GM12878 (cell line): ENCODE data around the gene ME3. TPM values are rescaled to one million over a fixed set of nuclear protein-coding genes. Genes with fewer than 3 reads are reported as not detected.

Experiments
- CBFB ChIP-seq: IDR thresholded peaks from 2 replicates; pipeline ENCODE4 v1.6.1; 2016; ENCODE audit warnings: antibody characterized with exemption, low read depth
- CUX1 ChIP-seq: IDR thresholded peaks from 2 replicates; pipeline ENCODE4 v1.6.1; 2012; ENCODE audit warnings: improper control_type of control experiment, low read depth, low read length; ENCODE audit not compliant: insufficient replicate concordance
- EED ChIP-seq: sonication (generic); IDR thresholded peaks from 2 replicates; pipeline ENCODE4 v1.6.1; 2016; ENCODE audit warnings: antibody characterized with exemption, low read depth
- ETV6 ChIP-seq, 2 experiments: fragments of 450-650 bp in 1 of 2; IDR thresholded peaks in 1 of 2; conservative IDR thresholded peaks in 1 of 2; 2 replicates each; pipeline ENCODE4 v1.6.1; 2014; ENCODE audit warnings: antibody characterized with exemption in 1 of 2, borderline replicate concordance in 1 of 2, low read depth in 1 of 2, mild to moderate bottlenecking in 1 of 2, moderate library complexity in 1 of 2
- IRF4 ChIP-seq: IDR thresholded peaks from 2 replicates; pipeline ENCODE4 v1.6.1; 2011; ENCODE audit warnings: low read depth, low read length
- KLF5 ChIP-seq: fragments of 450-650 bp; IDR thresholded peaks from 2 replicates; pipeline ENCODE4 v1.6.1; 2014; ENCODE audit warnings: mild to moderate bottlenecking; ENCODE audit not compliant: partially characterized antibody
- RAD51 ChIP-seq: fragments of 450-650 bp; IDR thresholded peaks from 2 replicates; pipeline ENCODE4 v1.6.1; 2016; ENCODE audit warnings: moderate library complexity, mild to moderate bottlenecking, inconsistent platforms
- RUNX3 ChIP-seq: IDR thresholded peaks from 2 replicates; pipeline ENCODE4 v1.6.1; 2012; ENCODE audit warnings: low read length, inconsistent platforms
- SIX5 ChIP-seq: IDR thresholded peaks from 2 replicates; pipeline ENCODE4 v1.6.1; 2011; ENCODE audit warnings: mild to moderate bottlenecking, low read depth, low read length, moderate library complexity; ENCODE audit not compliant: severe bottlenecking
- TBL1XR1 ChIP-seq: IDR thresholded peaks from 2 replicates; pipeline ENCODE4 v1.6.1; 2012; ENCODE audit warnings: low read depth, low read length, improper control_type of control experiment
- ZBTB4 ChIP-seq: fragments of 450-650 bp; formaldehyde crosslinking; IDR thresholded peaks from 2 replicates; pipeline ENCODE4 v1.4.0; 2022; ENCODE audit warnings: mild to moderate bottlenecking, moderate library complexity
- polyA plus RNA-seq, 11 experiments: library from polyadenylated mRNA; depleted of rRNA in 4 of 11; unstranded in 6 of 11; stranded (reverse) in 5 of 11; fragments of >200 nt; fragmentation: Nextera tagmentation in 4 of 11; fragmentation: Illumina TruSeq in 1 of 11; extraction: Ambion mirVana in 4 of 11; extraction: Trizol in 1 of 11; gene quantifications; 1 replicate in 1 of 11; 2 replicates in 10 of 11; pipeline versions ENCODE4 v1.2.1 to v1.2.3, GENCODE V29; 2011 to 2016; ENCODE audit warnings: inconsistent platforms in 2 of 11, missing spikeins in 2 of 11, low read depth in 1 of 11
- total RNA-seq, 4 experiments: library from RNA; depleted of rRNA in 3 of 4; stranded (reverse); fragments of >200 nt in 3 of 4; fragmentation: Illumina TruSeq in 1 of 4; extraction: Trizol in 1 of 4; gene quantifications; 2 replicates each; pipeline versions ENCODE4 v1.2.1 to v1.2.3, GENCODE V29; 2013 to 2021

Gene ME3
- total and polyA plus RNA-seq, 10 of the 15 experiments (the other 5 are each of a cell fraction or from before 2014, with no cell fraction given) = 0.06 to 0.40 (median 0.19) TPM; not detected in 2

- no peak for TF ChIP-seq CUX1
- no peak for TF ChIP-seq EED
- TF ChIP-seq KLF5 = no peak
- TF ChIP-seq IRF4 = no peak
- TF ChIP-seq TBL1XR1 = no peak
- no peak for TF ChIP-seq ETV6 (conservative IDR thresholded peaks at IDR 0.05 in 1 of 2, IDR thresholded peaks at IDR 0.05 in 1 of 2; ENCODE audit: borderline replicate concordance in 1 of 2, low read depth in 1 of 2)
- no peak for TF ChIP-seq RAD51
- TF ChIP-seq ZBTB4 (CRISPR knock-in tag) = no peak
- no peak for TF ChIP-seq CBFB
- TF ChIP-seq SIX5 = no peak
- no peak for TF ChIP-seq RUNX3
These were observed 202.7 kb downstream of the ME3 start (continued) for GRCh38 chr11:86469491-86470388.
